Astrocyte of the hippocampus (primary cell): Measurements from ENCODE around the gene ACSF3.
A peak's percentile ranks its signal among the peaks of the same experiment; 100 is the strongest.

Source experiments
- DNase-seq: peaks from one replicate; pipeline ENCODE4 v3.0.0; 2011; ENCODE audit warnings: low read depth, low spot score

ACSF3 gene

GRCh38 chr16:89111263-89111662, 17.6 kb downstream of the ACSF3 start:
- no peak for DNase-seq

GRCh38 chr16:89112377-89113151, 18.9 kb downstream of the ACSF3 start:
- DNase-seq = no peak

GRCh38 chr16:89113152-89113547, 19.5 kb downstream of the ACSF3 start:
- no peak for DNase-seq

DNA sequence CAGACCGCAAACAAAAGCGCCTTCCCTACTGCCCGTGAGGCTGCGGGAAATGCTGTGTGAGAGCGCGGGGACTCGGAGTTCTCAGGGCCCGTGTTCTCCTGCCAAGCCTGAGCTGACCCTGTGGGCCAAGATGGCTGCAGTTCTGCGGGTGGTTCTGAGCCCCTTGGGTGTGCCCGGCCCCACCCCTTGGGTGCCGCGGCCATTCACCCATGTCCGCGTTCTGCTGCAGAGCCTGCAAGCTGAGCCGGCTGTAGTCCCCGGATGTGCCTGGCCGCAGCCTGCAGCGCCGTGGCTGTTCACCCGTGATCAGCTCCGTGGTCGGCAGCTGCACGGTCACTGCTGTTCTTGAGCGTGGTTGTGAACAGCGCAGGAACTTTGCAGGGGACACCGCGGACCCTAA, 20.0 kb downstream of the ACSF3 start:
- DNase-seq = no peak

DNA sequence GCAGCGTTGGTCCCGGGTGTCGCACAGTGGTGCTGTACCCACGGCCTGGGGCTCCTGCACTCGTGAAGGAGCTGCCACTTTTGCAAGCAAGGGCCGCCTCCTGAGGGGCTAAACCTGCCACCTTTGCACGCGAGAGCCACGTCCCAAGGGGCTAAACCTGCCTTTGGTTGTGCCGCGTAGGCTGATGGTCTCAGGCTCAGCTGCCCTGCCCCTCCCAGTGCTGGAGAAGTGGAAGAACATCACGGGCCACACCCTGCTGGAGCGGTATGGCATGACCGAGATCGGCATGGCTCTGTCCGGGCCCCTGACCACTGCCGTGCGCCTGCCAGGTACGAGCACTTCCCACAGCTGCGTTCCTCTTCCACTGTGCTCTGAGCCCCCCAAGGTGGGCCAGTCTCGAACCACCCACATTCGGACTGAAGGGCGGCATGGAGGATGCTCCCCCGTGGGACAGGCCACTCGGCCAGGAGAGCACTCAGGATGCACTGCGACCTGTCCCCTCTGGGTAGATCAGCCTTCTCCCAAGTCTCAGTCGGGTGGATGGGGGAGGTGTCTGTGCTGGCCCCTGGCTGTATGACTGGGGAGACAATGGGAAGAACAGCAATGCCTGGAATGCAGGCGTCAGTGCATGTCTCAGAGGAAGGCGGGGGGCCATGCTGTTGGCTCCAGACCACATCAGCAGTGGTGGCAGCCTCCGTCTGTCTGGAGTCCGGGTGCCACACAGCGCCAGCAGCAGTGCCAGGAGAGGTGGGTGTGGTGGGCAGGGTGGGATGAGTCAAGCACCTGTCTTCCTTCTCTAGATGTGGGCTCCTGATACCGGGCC, 20.7 kb downstream of the ACSF3 start:
- peak; percentile 65 for DNase-seq

DNA sequence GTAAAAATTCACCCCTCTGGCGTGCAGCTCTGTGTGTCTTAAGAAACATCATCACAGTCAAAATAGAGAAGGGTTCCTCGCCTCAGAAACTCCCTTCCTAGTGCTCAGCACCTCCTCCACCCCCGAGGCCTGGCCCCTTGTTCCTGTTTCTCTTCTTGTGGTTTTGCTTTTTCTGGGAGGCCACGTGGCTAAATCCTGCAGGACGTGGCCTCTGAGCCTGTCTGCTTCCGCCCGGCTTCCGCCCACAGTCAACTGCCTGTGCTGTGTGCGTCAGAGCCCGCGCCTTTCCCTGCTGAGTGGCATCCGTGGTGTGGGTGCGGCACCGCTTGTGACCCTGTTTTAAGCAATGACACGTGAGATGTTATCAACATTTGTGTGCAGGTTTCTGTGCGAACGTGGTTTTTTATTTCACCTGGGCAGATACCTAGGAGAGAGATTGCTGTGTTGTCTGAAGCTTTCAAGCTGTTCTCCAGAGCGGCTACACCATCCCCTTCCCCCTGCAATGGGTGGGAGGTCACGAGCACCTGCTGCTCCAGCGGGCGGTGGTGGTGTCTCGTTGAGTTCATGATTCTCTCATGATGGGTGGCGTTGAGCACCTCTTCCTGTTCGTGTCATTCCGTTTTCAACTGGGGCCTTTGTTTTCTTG, 21.7 kb downstream of the ACSF3 start:
- peak; percentile 39 for DNase-seq

GRCh38 chr16:89116341-89117226, 22.9 kb downstream of the ACSF3 start:
- DNase-seq = no peak

- no peak for DNase-seq
Observed at GRCh38 chr16:89117227-89117974, 23.7 kb downstream of the ACSF3 start.

GRCh38 chr16:89117975-89118289, 24.3 kb downstream of the ACSF3 start:
- no peak for DNase-seq

DNA sequence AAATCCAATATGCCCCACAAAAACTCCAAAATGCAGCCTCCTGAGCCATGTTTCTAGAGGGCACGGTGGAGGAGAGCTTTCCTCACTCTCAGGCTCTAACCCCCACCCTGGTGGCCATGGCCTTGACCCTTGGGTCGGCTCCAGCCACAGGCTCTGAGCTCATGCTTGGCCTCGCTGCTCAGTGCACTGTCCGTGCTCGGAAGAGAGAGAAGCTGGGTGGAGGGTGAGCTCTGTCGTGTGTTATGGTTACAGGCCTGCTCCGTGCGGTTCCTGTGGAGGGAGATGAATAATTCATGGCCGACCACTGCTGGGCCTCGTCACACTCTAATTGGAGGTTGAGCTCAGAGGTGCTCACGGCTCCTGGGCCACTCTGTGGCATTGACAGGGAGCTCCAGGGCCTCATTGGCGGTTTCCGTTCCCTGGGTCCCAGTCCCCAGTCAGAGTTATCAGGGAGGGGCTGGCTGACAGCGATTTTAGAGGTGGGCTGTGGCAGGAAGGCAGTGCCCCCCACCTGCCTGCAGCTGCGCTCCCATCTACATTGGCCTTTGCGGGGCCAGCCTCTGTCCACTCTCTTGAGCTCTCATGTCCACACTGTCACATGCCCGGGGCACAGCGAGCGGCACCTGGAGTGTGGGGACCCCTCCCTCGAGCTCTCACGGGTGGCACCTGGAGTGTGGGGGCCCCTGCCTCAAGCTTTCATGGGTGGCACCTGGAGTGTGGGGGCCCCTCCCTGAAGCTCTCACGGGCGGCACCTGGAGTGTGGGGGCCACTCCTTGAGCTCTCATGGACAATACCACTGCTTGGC, 24.9 kb downstream of the ACSF3 start:
- peak; percentile 92 for DNase-seq

DNA sequence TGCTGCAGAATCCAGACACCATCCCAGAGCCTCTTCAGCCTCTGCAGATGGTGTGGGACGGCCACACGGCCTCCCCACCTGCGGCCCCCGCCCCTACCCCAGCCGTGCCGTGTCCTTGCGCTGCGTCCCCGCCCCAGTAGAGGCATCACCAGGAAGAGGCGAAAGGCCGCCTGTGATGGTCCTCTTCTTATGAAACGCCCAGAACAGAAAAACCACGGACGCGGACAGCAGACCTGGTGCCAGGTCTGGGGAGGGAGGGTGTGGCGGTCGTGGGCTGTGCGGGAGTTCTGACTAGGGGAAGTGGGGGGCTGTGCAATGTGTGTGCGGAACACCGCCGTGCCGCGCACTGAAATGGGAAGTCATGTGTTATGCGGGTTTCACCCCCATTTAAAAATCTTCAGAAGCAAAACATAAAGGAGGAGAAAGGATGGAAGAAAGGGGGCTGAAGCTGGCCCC, 25.5 kb downstream of the ACSF3 start:
- DNase-seq = no peak

DNA sequence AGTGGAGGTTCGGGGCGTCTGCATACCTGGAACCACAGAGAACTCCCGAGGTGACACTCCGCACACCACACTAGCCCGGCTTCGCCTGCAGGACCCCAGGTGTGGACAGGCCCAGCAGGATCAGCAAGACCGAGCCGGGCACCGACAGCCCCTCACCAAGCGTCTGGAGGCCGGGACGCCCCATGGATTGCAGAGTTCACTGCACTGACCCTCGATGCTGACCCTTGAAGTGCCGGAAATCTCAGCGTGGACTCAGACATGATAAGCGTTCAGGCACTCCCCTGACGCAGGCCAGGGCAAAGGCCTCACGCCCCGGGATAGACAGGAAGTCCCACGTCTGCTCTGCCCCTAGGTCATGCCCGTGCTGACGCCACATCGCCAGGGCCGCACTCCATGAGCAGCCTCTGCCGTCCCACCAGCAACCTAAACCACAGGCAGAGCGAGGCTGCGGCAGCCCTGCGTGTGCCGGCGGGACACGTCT, 26.0 kb downstream of the ACSF3 start:
- no peak for DNase-seq

GRCh38 chr16:89120281-89120680, 26.6 kb downstream of the ACSF3 start:
- no peak for DNase-seq

DNA sequence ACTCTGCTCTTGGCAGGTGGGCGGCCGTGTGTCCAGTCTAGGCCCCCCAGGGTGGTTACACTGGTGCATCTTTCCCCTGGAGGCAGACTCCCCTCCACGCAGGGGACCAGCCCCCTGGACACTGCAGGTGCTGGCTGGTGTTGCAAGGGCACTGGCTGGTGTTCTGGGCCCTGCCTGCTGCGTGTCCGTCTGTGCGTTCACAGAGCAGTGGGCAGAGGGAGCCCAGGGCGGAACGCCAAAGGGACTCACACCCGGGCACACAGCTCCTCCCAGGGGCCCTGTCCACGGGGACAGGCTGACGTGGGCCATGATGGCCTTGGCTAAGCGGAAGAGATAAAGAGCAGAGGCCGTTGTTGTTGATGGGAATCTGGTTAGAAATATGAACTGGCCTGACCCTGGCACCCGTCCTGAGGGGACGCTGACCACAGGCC, 27.3 kb downstream of the ACSF3 start:
- DNase-seq = no peak

- DNase-seq = no peak
Observed at GRCh38 chr16:89121691-89122321, 28.2 kb downstream of the ACSF3 start.

GRCh38 chr16:89122322-89122851, 28.7 kb downstream of the ACSF3 start:
- DNase-seq = no peak

- DNase-seq = no peak
Observed at GRCh38 chr16:89123001-89123830, 29.6 kb downstream of the ACSF3 start.

- no peak for DNase-seq
Observed at GRCh38 chr16:89123831-89124100, 30.1 kb downstream of the ACSF3 start.
